WERI-Rb-1 (cell line): Measurements from ENCODE around the gene GBA2.

ENCODE experiments used
- DNase-seq: peaks from one replicate; pipeline ENCODE4 v3.0.0-alpha.2; 2020
- H3K27ac ChIP-seq: fragments of 250-450 bp; sonication (Bioruptor Pico); 2 replicates; pipeline ENCODE4 v1.5.1; 2020; ENCODE audit warnings: mild to moderate bottlenecking, moderate library complexity
- H3K27me3 ChIP-seq: fragments of 250-450 bp; sonication (Bioruptor Pico); 2 replicates; pipeline ENCODE4 v1.5.1; 2021; ENCODE audit warnings: mild to moderate bottlenecking, low read depth, moderate library complexity; ENCODE audit not compliant: insufficient read depth, severe bottlenecking
- H3K36me3 ChIP-seq: fragments of 250-450 bp; sonication (Bioruptor Pico); 2 replicates; pipeline ENCODE4 v1.5.1; 2020; ENCODE audit warnings: mild to moderate bottlenecking, moderate library complexity
- H3K4me3 ChIP-seq: 2 replicates; pipeline ENCODE4 v1.5.1; 2011; ENCODE audit warnings: low read depth, mild to moderate bottlenecking, control low read depth, low read length
- H3K9me3 ChIP-seq: fragments of 250-450 bp; sonication (Bioruptor Pico); 2 replicates; pipeline ENCODE4 v1.5.1; 2021; ENCODE audit warnings: mild to moderate bottlenecking, moderate library complexity; ENCODE audit not compliant: severe bottlenecking
- CTCF ChIP-seq: IDR thresholded peaks from 2 replicates; pipeline ENCODE4 v1.5.1; 2011; ENCODE audit warnings: low read depth, mild to moderate bottlenecking, control low read depth, inconsistent platforms, low read length

GBA2 gene

GRCh38 chr9:35771534-35771933 is 22.5 kb upstream of the GBA2 start:
- H3K9me3 ChIP-seq = no peaks in the 10 kb centered on the region
- H3K27me3 ChIP-seq = no peaks in the 10 kb centered on the region
- H3K4me3 ChIP-seq = no peak overlapping the region
- no peak for DNase-seq
- no peak overlapping the region for H3K27ac ChIP-seq
- no peak for TF ChIP-seq CTCF
- H3K36me3 ChIP-seq = peaks cover 2% of the 10 kb centered on the region; the same call in 1 of the 2 replicates

- H3K4me3 ChIP-seq = no peak overlapping the region
- DNase-seq = no peak
- no peak for TF ChIP-seq CTCF
- no peaks in the 10 kb centered on the region for H3K27me3 ChIP-seq
- peak overlapping the region; percentile 35; the same call in 1 of the 2 replicates for H3K27ac ChIP-seq
- no peaks in the 10 kb centered on the region for H3K9me3 ChIP-seq
- H3K36me3 ChIP-seq = peaks cover 2% of the 10 kb centered on the region; the same call in 1 of the 2 replicates
Observed at GRCh38 chr9:35771075-35771433, 22.0 kb upstream of the GBA2 start.

GRCh38 chr9:35769763-35770162 is 20.7 kb upstream of the GBA2 start:
- Histone ChIP-seq H3K4me3 (no peak overlapping the region), H3K36me3 (peaks cover 2% of the 10 kb centered on the region; the same call in 1 of the 2 replicates), H3K27me3 (no peaks in the 10 kb centered on the region), H3K27ac (no peak overlapping the region), H3K9me3 (no peaks in the 10 kb centered on the region)
- no peak for DNase-seq
- TF ChIP-seq CTCF = no peak

GRCh38 chr9:35767458-35767857 is 18.4 kb upstream of the GBA2 start:
- H3K27me3 ChIP-seq = no peaks in the 10 kb centered on the region
- no peak overlapping the region for H3K4me3 ChIP-seq
- TF ChIP-seq CTCF = no peak
- DNase-seq = no peak
- H3K36me3 ChIP-seq = no peaks in the 10 kb centered on the region; the same call in 1 of the 2 replicates
- H3K27ac ChIP-seq = no peak overlapping the region
- H3K9me3 ChIP-seq = no peaks in the 10 kb centered on the region

GRCh38 chr9:35766997-35767396 is 18.0 kb upstream of the GBA2 start:
- no peak overlapping the region for H3K4me3 ChIP-seq
- H3K27me3 ChIP-seq = no peaks in the 10 kb centered on the region
- H3K36me3 ChIP-seq = no peaks in the 10 kb centered on the region; the same call in 1 of the 2 replicates
- TF ChIP-seq CTCF = no peak
- H3K27ac ChIP-seq = no peak overlapping the region
- no peak for DNase-seq
- H3K9me3 ChIP-seq = no peaks in the 10 kb centered on the region

GRCh38 chr9:35763803-35764202 is 14.8 kb upstream of the GBA2 start:
- Histone ChIP-seq H3K27ac (no peak overlapping the region), H3K9me3 (no peaks in the 10 kb centered on the region), H3K27me3 (no peaks in the 10 kb centered on the region), H3K36me3 (peaks cover 5% of the 10 kb centered on the region), H3K4me3 (no peak overlapping the region)
- DNase-seq = no peak
- TF ChIP-seq CTCF = no peak
